Esophagus muscularis mucosa (tissue), 4 donors: Measurements from ENCODE around the gene ZFHX2.

Experiments
- EP300 ChIP-seq: sonication (generic); formaldehyde crosslinking; IDR thresholded peaks from one replicate; pipeline ENCODE4 v1.6.1; 2017; ENCODE audit warnings: antibody characterized with exemption
- POLR2A ChIP-seq: fragments of 450-650 bp; IDR thresholded peaks from one replicate; pipeline ENCODE4 v1.6.1; 2017; ENCODE audit warnings: antibody characterized with exemption, moderate library complexity, mild to moderate bottlenecking, low read depth
- POLR2AphosphoS5 ChIP-seq, 2 donors: sonication (generic); formaldehyde crosslinking; IDR thresholded peaks; one replicate each; pipeline ENCODE4 v1.6.1; 2017; ENCODE audit warnings: antibody characterized with exemption in 2 of 2
- TF ChIP-seq, protein P1 (sequence below), 3 experiments: fragments of 200-600 bp in 2 of 3; fragments of 450-650 bp in 1 of 3; sonication (generic) in 2 of 3; IDR thresholded peaks; one replicate each; pipeline ENCODE4 v1.5.1; 2017 to 2019; ENCODE audit warnings: antibody characterized with exemption in 3 of 3, mild to moderate bottlenecking in 2 of 3, moderate library complexity in 1 of 3

DNA sequence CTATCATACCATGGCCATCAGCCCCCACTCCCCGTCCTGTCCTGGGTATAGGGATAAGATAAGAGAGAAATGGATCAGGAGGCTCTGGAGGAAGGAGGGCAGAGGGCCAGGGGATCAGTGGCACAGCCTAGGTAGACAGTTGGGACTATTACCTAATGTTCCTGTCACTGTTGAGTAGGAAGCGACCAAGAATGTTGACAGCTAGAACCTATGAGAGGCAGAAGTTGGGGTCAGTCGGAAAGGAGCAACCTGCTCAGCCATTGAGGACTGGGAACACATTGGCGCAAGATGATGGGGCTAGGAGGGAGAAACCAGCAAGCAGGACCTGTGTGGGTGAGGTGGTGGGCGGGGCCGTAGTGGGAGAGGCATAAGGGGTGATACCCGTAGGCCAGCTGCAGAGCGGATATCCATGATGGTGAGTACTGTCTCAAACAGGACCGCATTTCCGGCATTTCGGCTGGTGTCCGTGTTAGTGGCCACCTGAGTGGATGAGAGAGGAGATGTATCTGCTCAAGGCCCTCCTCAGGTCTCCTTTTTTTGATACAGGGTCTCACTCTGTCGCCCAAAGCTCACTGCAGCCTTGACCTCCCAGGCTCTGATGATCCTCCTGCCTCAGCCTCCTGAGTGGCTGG lies 12.7 kb upstream of the ZFHX2 start:
- TF ChIP-seq, protein P1, sequence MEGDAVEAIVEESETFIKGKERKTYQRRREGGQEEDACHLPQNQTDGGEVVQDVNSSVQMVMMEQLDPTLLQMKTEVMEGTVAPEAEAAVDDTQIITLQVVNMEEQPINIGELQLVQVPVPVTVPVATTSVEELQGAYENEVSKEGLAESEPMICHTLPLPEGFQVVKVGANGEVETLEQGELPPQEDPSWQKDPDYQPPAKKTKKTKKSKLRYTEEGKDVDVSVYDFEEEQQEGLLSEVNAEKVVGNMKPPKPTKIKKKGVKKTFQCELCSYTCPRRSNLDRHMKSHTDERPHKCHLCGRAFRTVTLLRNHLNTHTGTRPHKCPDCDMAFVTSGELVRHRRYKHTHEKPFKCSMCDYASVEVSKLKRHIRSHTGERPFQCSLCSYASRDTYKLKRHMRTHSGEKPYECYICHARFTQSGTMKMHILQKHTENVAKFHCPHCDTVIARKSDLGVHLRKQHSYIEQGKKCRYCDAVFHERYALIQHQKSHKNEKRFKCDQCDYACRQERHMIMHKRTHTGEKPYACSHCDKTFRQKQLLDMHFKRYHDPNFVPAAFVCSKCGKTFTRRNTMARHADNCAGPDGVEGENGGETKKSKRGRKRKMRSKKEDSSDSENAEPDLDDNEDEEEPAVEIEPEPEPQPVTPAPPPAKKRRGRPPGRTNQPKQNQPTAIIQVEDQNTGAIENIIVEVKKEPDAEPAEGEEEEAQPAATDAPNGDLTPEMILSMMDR (IDR thresholded peaks at IDR 0.05) = no peak
- no peak for TF ChIP-seq POLR2A
- no peak for TF ChIP-seq POLR2AphosphoS5 (IDR thresholded peaks at IDR 0.05)
- TF ChIP-seq EP300 = no peak
